Stimulated activated naive CD8-positive, alpha-beta T cell treated with anti-CD3 and anti-CD28 coated beads, Interleukin-15, Interleukin-2, amounts not matched to agents 100 ng/mL and 50 ng/mL, for 24 hours (primary cell): ENCODE results near the gene KLHDC8A.
A peak's percentile ranks its signal among the peaks of the same experiment; 100 is the strongest.

Experiments used
- H3K27ac Mint-ChIP-seq: one replicate; pipeline ENCODE4 v1.8.0; 2021; ENCODE audit warnings: mild to moderate bottlenecking, mixed read lengths
- H3K27me3 Mint-ChIP-seq: one replicate; pipeline ENCODE4 v1.8.0; 2021; ENCODE audit warnings: mixed read lengths
- H3K36me3 Mint-ChIP-seq: one replicate; pipeline ENCODE4 v1.8.0; 2021; ENCODE audit warnings: low read depth, mixed read lengths
- H3K4me1 Mint-ChIP-seq: one replicate; pipeline ENCODE4 v1.8.0; 2021; ENCODE audit warnings: low read depth, mixed read lengths
- H3K4me3 Mint-ChIP-seq: one replicate; pipeline ENCODE4 v1.8.0; 2021; ENCODE audit warnings: mild to moderate bottlenecking, mixed read lengths
- H3K9me3 Mint-ChIP-seq: one replicate; pipeline ENCODE4 v1.8.0; 2021; ENCODE audit warnings: mixed read lengths

The KLHDC8A gene

GRCh38 chr1:205357567-205357966 lies 845 bp upstream of the KLHDC8A start:
- no peak overlapping the region for H3K27ac Mint-ChIP-seq
- no peaks in the 10 kb centered on the region for H3K4me1 Mint-ChIP-seq
- H3K36me3 Mint-ChIP-seq: no peaks in the 10 kb centered on the region
- no peak overlapping the region for H3K4me3 Mint-ChIP-seq
- peaks cover 21% of the 10 kb centered on the region for H3K27me3 Mint-ChIP-seq
- no peaks in the 10 kb centered on the region for H3K9me3 Mint-ChIP-seq

- peaks cover 21% of the 10 kb centered on the region for H3K27me3 Mint-ChIP-seq
- H3K4me3 Mint-ChIP-seq: no peak overlapping the region
- no peaks in the 10 kb centered on the region for H3K4me1 Mint-ChIP-seq
- H3K9me3 Mint-ChIP-seq: no peaks in the 10 kb centered on the region
- no peaks in the 10 kb centered on the region for H3K36me3 Mint-ChIP-seq
- H3K27ac Mint-ChIP-seq: no peak overlapping the region
These were observed 1.7 kb downstream of the KLHDC8A start for GRCh38 chr1:205355075-205355453.

- H3K27ac Mint-ChIP-seq: no peak overlapping the region
- no peaks in the 10 kb centered on the region for H3K4me1 Mint-ChIP-seq
- no peaks in the 10 kb centered on the region for H3K9me3 Mint-ChIP-seq
- no peaks in the 10 kb centered on the region for H3K36me3 Mint-ChIP-seq
- peaks cover 18% of the 10 kb centered on the region for H3K27me3 Mint-ChIP-seq
- H3K4me3 Mint-ChIP-seq: no peak overlapping the region
These were observed 2.3 kb downstream of the KLHDC8A start for GRCh38 chr1:205354259-205355074.

- no peak overlapping the region for H3K4me3 Mint-ChIP-seq
- H3K4me1 Mint-ChIP-seq: peaks cover 3% of the 10 kb centered on the region
- no peak overlapping the region for H3K27ac Mint-ChIP-seq
- no peaks in the 10 kb centered on the region for H3K36me3 Mint-ChIP-seq
- H3K27me3 Mint-ChIP-seq: peaks cover 19% of the 10 kb centered on the region
- H3K9me3 Mint-ChIP-seq: no peaks in the 10 kb centered on the region
These were observed 3.1 kb downstream of the KLHDC8A start for GRCh38 chr1:205353612-205354011.

- Mint-ChIP-seq H3K4me1 (peaks cover 5% of the 10 kb centered on the region), H3K4me3 (no peak overlapping the region), H3K36me3 (no peaks in the 10 kb centered on the region), H3K27me3 (peaks cover 17% of the 10 kb centered on the region), H3K9me3 (no peaks in the 10 kb centered on the region), H3K27ac (no peak overlapping the region)
These were observed 3.5 kb downstream of the KLHDC8A start for GRCh38 chr1:205353191-205353590.

- H3K27ac Mint-ChIP-seq: no peak overlapping the region
- H3K4me1 Mint-ChIP-seq: peaks cover 5% of the 10 kb centered on the region
- peaks cover 12% of the 10 kb centered on the region for H3K27me3 Mint-ChIP-seq
- H3K36me3 Mint-ChIP-seq: no peaks in the 10 kb centered on the region
- H3K9me3 Mint-ChIP-seq: no peaks in the 10 kb centered on the region
- no peak overlapping the region for H3K4me3 Mint-ChIP-seq
These were observed 4.6 kb downstream of the KLHDC8A start for GRCh38 chr1:205351984-205352713.

- Mint-ChIP-seq H3K27me3 (peaks cover 17% of the 10 kb centered on the region), H3K27ac (no peak overlapping the region), H3K36me3 (no peaks in the 10 kb centered on the region), H3K4me1 (peaks cover 5% of the 10 kb centered on the region), H3K4me3 (no peak overlapping the region), H3K9me3 (no peaks in the 10 kb centered on the region)
These were observed 6.0 kb downstream of the KLHDC8A start for GRCh38 chr1:205350691-205351141.

GRCh38 chr1:205350124-205350523 lies 6.6 kb downstream of the KLHDC8A start:
- H3K9me3 Mint-ChIP-seq: no peaks in the 10 kb centered on the region
- H3K4me1 Mint-ChIP-seq: peaks cover 5% of the 10 kb centered on the region
- peaks cover 23% of the 10 kb centered on the region for H3K27me3 Mint-ChIP-seq
- no peak overlapping the region for H3K4me3 Mint-ChIP-seq
- H3K27ac Mint-ChIP-seq: no peak overlapping the region
- H3K36me3 Mint-ChIP-seq: no peaks in the 10 kb centered on the region

- no peak overlapping the region for H3K27ac Mint-ChIP-seq
- H3K4me1 Mint-ChIP-seq: peaks cover 14% of the 10 kb centered on the region
- H3K27me3 Mint-ChIP-seq: peaks cover 34% of the 10 kb centered on the region
- H3K36me3 Mint-ChIP-seq: no peaks in the 10 kb centered on the region
- H3K9me3 Mint-ChIP-seq: no peaks in the 10 kb centered on the region
- no peak overlapping the region for H3K4me3 Mint-ChIP-seq
These were observed 7.9 kb downstream of the KLHDC8A start for GRCh38 chr1:205348554-205349487.

- H3K9me3 Mint-ChIP-seq: no peaks in the 10 kb centered on the region
- no peak overlapping the region for H3K27ac Mint-ChIP-seq
- H3K4me1 Mint-ChIP-seq: peaks cover 14% of the 10 kb centered on the region
- peaks cover 45% of the 10 kb centered on the region for H3K27me3 Mint-ChIP-seq
- H3K36me3 Mint-ChIP-seq: no peaks in the 10 kb centered on the region
- H3K4me3 Mint-ChIP-seq: no peak overlapping the region
These were observed 9.7 kb downstream of the KLHDC8A start for GRCh38 chr1:205346956-205347574.

- Mint-ChIP-seq H3K4me3 (no peak overlapping the region), H3K27me3 (peaks cover 51% of the 10 kb centered on the region), H3K4me1 (peaks cover 14% of the 10 kb centered on the region), H3K36me3 (no peaks in the 10 kb centered on the region), H3K9me3 (no peaks in the 10 kb centered on the region), H3K27ac (no peak overlapping the region)
These were observed 11.0 kb downstream of the KLHDC8A start for GRCh38 chr1:205345761-205346160.

- Mint-ChIP-seq H3K9me3 (no peaks in the 10 kb centered on the region), H3K4me3 (peak overlapping the region; percentile 33), H3K27ac (no peak overlapping the region), H3K4me1 (peaks cover 17% of the 10 kb centered on the region), H3K27me3 (peaks cover 51% of the 10 kb centered on the region), H3K36me3 (no peaks in the 10 kb centered on the region)
These were observed 12.4 kb downstream of the KLHDC8A start for GRCh38 chr1:205344066-205344928.

GRCh38 chr1:205343431-205344065 lies 13.2 kb downstream of the KLHDC8A start:
- Mint-ChIP-seq H3K4me3 (no peak overlapping the region), H3K27ac (no peak overlapping the region), H3K9me3 (no peaks in the 10 kb centered on the region), H3K27me3 (peaks cover 48% of the 10 kb centered on the region), H3K4me1 (peaks cover 16% of the 10 kb centered on the region), H3K36me3 (no peaks in the 10 kb centered on the region)
